Neuronal stem cell (in vitro differentiated cells): ENCODE data around the gene CTNND2.

Source experiments
- DNase-seq: peaks from one replicate; pipeline ENCODE4 v3.0.0-alpha.2; 2013; ENCODE audit warnings: low spot score
- H2AFZ ChIP-seq: one replicate; pipeline ENCODE4 v1.6.1; 2013; ENCODE audit warnings: mild to moderate bottlenecking, low read length, inconsistent platforms
- H2AK5ac ChIP-seq: 2 replicates; pipeline ENCODE4 v1.6.1; 2013; ENCODE audit warnings: low read depth, mild to moderate bottlenecking, inconsistent platforms, low read length, moderate library complexity, mixed read lengths
- H2BK120ac ChIP-seq: 2 replicates; pipeline ENCODE4 v1.6.1; 2013; ENCODE audit warnings: low read depth, mild to moderate bottlenecking, inconsistent platforms, low read length, moderate library complexity, mixed read lengths
- H2BK12ac ChIP-seq: one replicate; pipeline ENCODE4 v1.6.1; 2013; ENCODE audit warnings: low read length, inconsistent platforms
- H2BK15ac ChIP-seq: 2 replicates; pipeline ENCODE4 v1.6.1; 2013; ENCODE audit warnings: mild to moderate bottlenecking, low read length, inconsistent platforms, mixed read lengths
- H2BK5ac ChIP-seq: one replicate; pipeline ENCODE4 v1.6.1; 2013; ENCODE audit warnings: inconsistent platforms, mild to moderate bottlenecking, low read length, moderate library complexity
- H3K14ac ChIP-seq: one replicate; pipeline ENCODE4 v1.6.1; 2013; ENCODE audit warnings: low read length, inconsistent platforms
- H3K18ac ChIP-seq: 2 replicates; pipeline ENCODE4 v1.6.1; 2013; ENCODE audit warnings: low read length, inconsistent platforms
- H3K23ac ChIP-seq: 2 replicates; pipeline ENCODE4 v1.6.1; 2013; ENCODE audit warnings: low read depth, mild to moderate bottlenecking, mixed read lengths, low read length, inconsistent platforms; ENCODE audit not compliant: poor library complexity
- H3K27ac ChIP-seq: replicated peaks from 3 replicates; pipeline ENCODE4 v1.5.1; 2013; ENCODE audit warnings: low read length, inconsistent platforms
- H3K27me3 ChIP-seq, 3 experiments: 2 replicates each; pipeline ENCODE4 v1.6.1; 2013; ENCODE audit warnings: low read length in 3 of 3, mild to moderate bottlenecking in 2 of 3, inconsistent platforms in 1 of 3, low read depth in 1 of 3, mixed read lengths in 1 of 3, moderate library complexity in 1 of 3; ENCODE audit not compliant: control insufficient read depth in 3 of 3, insufficient read depth in 3 of 3
- H3K36me3 ChIP-seq, 2 donors: replicated peaks in 1 of 2; 2 replicates each; pipeline ENCODE4 v1.6.1; 2013; ENCODE audit warnings: low read length in 2 of 2; ENCODE audit not compliant: control insufficient read depth in 2 of 2, insufficient read depth in 2 of 2
- H3K4ac ChIP-seq: 2 replicates; pipeline ENCODE4 v1.6.1; 2013; ENCODE audit warnings: inconsistent platforms, mild to moderate bottlenecking, low read length, moderate library complexity
- H3K4me1 ChIP-seq, 2 donors: 1 replicate in 1 of 2; 2 replicates in 1 of 2; pipeline ENCODE4 v1.6.1; 2013; ENCODE audit warnings: low read length in 2 of 2, low read depth in 1 of 2; ENCODE audit not compliant: control insufficient read depth in 2 of 2, insufficient read depth in 1 of 2
- H3K4me2 ChIP-seq: one replicate; pipeline ENCODE4 v1.6.1; 2013; ENCODE audit warnings: mild to moderate bottlenecking, low read length, inconsistent platforms; ENCODE audit not compliant: insufficient read depth, poor library complexity, severe bottlenecking
- H3K4me3 ChIP-seq, 2 donors: 2 replicates each; pipeline ENCODE4 v1.5.1; 2013; ENCODE audit warnings: low read length in 2 of 2, mild to moderate bottlenecking in 2 of 2, inconsistent platforms in 1 of 2, moderate library complexity in 1 of 2
- H3K79me1 ChIP-seq: one replicate; pipeline ENCODE4 v1.6.1; 2013; ENCODE audit warnings: low read depth, mild to moderate bottlenecking, inconsistent platforms, low read length, moderate library complexity
- H3K9ac ChIP-seq: one replicate; pipeline ENCODE4 v1.6.1; 2013; ENCODE audit warnings: mild to moderate bottlenecking, low read depth, low read length, inconsistent platforms; ENCODE audit not compliant: poor library complexity
- H3K9me3 ChIP-seq, 2 donors: replicated peaks in 1 of 2; 2 replicates each; pipeline versions ENCODE3 to v1.6.1; 2013; ENCODE audit warnings: low read length in 2 of 2, mild to moderate bottlenecking in 2 of 2, inconsistent platforms in 1 of 2, low read depth in 1 of 2, mixed read lengths in 1 of 2, moderate library complexity in 1 of 2; ENCODE audit not compliant: control insufficient read depth in 2 of 2, insufficient read depth in 1 of 2
- H4K8ac ChIP-seq: one replicate; pipeline ENCODE4 v1.6.1; 2013; ENCODE audit warnings: low read depth, mild to moderate bottlenecking, inconsistent platforms, low read length, moderate library complexity
- H4K91ac ChIP-seq: one replicate; pipeline ENCODE4 v1.6.1; 2013; ENCODE audit warnings: low read length, low read depth, mild to moderate bottlenecking, inconsistent platforms; ENCODE audit not compliant: poor library complexity
- WGBS, 2 donors: extraction: QIAGEN DNeasy Blood & Tissue Kit; methylation state at CpG; one replicate each; pipeline ENCODE4 v1.1.7; 2013; ENCODE audit warnings: missing lambda C conversion rate in 2 of 2, mixed read lengths in 1 of 2; ENCODE audit not compliant: insufficient read length in 2 of 2, insufficient replicate concordance in 1 of 2; ENCODE audit errors: extremely low coverage in 2 of 2; 5-methylcytosine and 5-hydroxymethylcytosine counted together

Gene CTNND2

GRCh38 chr5:11191673-11192072, 712.6 kb downstream of the CTNND2 start:
- no peaks in the 10 kb centered on the region for H3K4me1 ChIP-seq
- peak overlapping the region; percentile 11 for H3K18ac ChIP-seq
- no CpG with 5 or more reads among the region's 7 CpGs for WGBS, 2 donors
- no peak overlapping the region for H3K23ac ChIP-seq
- H2AK5ac ChIP-seq, result no peak overlapping the region
- H2BK120ac ChIP-seq, result no peak overlapping the region
- no peak overlapping the region for H2BK5ac ChIP-seq
- no peak overlapping the region for H2BK15ac ChIP-seq
- H3K27me3 ChIP-seq, result no peaks in the 10 kb centered on the region
- no peaks in the 10 kb centered on the region for H3K79me1 ChIP-seq
- H3K4ac ChIP-seq, result no peak overlapping the region
- no peak overlapping the region for H3K4me3 ChIP-seq
- no peak overlapping the region for H3K4me2 ChIP-seq
- H2AFZ ChIP-seq, result no peak overlapping the region
- H4K8ac ChIP-seq, result no peak overlapping the region
- no peak overlapping the region for H4K91ac ChIP-seq
- H3K36me3 ChIP-seq, result peaks cover 0 to 2% of the 10 kb centered on the region in 2 donors
- no peak for DNase-seq
- H3K14ac ChIP-seq, result peak overlapping the region; percentile 32
- H3K9me3 ChIP-seq, result peaks cover 0 to 7% of the 10 kb centered on the region in 2 donors
- no peak overlapping the region for H3K9ac ChIP-seq
- H2BK12ac ChIP-seq, result no peak overlapping the region
- no peak overlapping the region for H3K27ac ChIP-seq

DNA sequence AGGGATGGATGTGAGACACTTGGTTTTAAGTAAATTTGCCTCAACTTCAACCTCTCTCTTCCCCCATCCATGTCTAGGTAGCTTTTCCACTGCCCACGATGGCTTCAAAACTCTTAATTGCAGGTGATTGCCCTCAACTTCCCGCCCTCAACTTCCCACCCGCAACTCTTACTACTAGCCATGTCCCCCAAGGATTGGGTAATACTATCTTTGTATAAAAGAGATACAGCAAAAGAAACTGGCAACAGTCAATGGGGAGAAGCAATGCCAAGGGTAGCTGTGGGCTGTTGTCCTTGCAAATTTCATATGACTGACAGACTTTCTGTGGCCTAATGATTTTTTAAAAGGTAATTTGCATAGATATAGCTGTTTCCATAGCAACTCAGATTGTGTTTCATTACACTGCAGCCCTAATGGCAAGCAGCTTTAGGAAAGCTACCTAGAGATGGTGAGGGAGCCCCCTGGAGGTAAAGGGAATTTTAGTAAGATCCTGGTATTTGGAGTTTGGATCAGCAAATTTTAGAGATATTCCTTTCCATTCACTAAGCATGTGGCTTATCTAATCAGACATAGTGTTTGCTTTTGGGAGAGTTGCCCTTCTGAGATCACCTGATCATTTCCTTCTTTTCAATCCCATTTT, 721.7 kb downstream of the CTNND2 start:
- no peak overlapping the region for H3K23ac ChIP-seq
- no peak overlapping the region for H3K18ac ChIP-seq
- no peak overlapping the region for H2AFZ ChIP-seq
- no peak overlapping the region for H2BK120ac ChIP-seq
- H2AK5ac ChIP-seq, result no peak overlapping the region
- no peak overlapping the region for H2BK12ac ChIP-seq
- H2BK5ac ChIP-seq, result no peak overlapping the region
- H3K79me1 ChIP-seq, result peaks cover 4% of the 10 kb centered on the region
- no peak overlapping the region for H4K91ac ChIP-seq
- peak; percentile 15 for DNase-seq
- no peak overlapping the region for H3K9ac ChIP-seq
- no CpG with 5 or more reads among the region's 3 CpGs for WGBS, 2 donors
- no peaks in the 10 kb centered on the region for H3K4me1 ChIP-seq
- H3K14ac ChIP-seq, result no peak overlapping the region
- no peak overlapping the region for H2BK15ac ChIP-seq
- no peak overlapping the region for H4K8ac ChIP-seq
- H3K4me2 ChIP-seq, result no peak overlapping the region
- no peak overlapping the region for H3K4ac ChIP-seq
- no peak overlapping the region for H3K27ac ChIP-seq
- H3K27me3 ChIP-seq, result peaks cover 0 to 5% (median 0%) of the 10 kb centered on the region in 3 experiments
- H3K4me3 ChIP-seq, result no peak overlapping the region
- peaks cover 0 to 8% of the 10 kb centered on the region in 2 donors for H3K9me3 ChIP-seq
- peaks cover 0 to 4% of the 10 kb centered on the region in 2 donors for H3K36me3 ChIP-seq

- H3K4me3 ChIP-seq, result peak overlapping the region in 1 of 2 donors; percentile 71
- DNase-seq, result no peak
- H2BK120ac ChIP-seq, result no peak overlapping the region
- H4K8ac ChIP-seq, result peak overlapping the region; percentile 68
- H2BK5ac ChIP-seq, result no peak overlapping the region
- H3K9ac ChIP-seq, result peak overlapping the region; percentile 50
- H3K14ac ChIP-seq, result peak overlapping the region; percentile 98
- peak overlapping the region; percentile 59 for H3K4ac ChIP-seq
- no peak overlapping the region for H2BK12ac ChIP-seq
- H4K91ac ChIP-seq, result peak overlapping the region; percentile 69
- no peaks in the 10 kb centered on the region for H3K4me1 ChIP-seq
- H3K18ac ChIP-seq, result peak overlapping the region; percentile 55
- 100% methylated on average over 3 of the region's 5 CpGs; no CpG with 5 or more reads in 1 of the 2 donors for WGBS, 2 donors
- H2AFZ ChIP-seq, result no peak overlapping the region
- H2AK5ac ChIP-seq, result no peak overlapping the region
- H3K23ac ChIP-seq, result peak overlapping the region; percentile 68
- H3K27ac ChIP-seq, result no peak overlapping the region
- H2BK15ac ChIP-seq, result no peak overlapping the region
- H3K4me2 ChIP-seq, result no peak overlapping the region
- peaks cover 0 to 5% (median 0%) of the 10 kb centered on the region in 3 experiments for H3K27me3 ChIP-seq
- peaks cover 0 to 8% of the 10 kb centered on the region in 2 donors for H3K9me3 ChIP-seq
- H3K36me3 ChIP-seq, result peaks cover 0 to 4% of the 10 kb centered on the region in 2 donors
- H3K79me1 ChIP-seq, result peaks cover 4% of the 10 kb centered on the region
Measured at GRCh38 chr5:11181940-11182339, 722.3 kb downstream of the CTNND2 start.

DNA sequence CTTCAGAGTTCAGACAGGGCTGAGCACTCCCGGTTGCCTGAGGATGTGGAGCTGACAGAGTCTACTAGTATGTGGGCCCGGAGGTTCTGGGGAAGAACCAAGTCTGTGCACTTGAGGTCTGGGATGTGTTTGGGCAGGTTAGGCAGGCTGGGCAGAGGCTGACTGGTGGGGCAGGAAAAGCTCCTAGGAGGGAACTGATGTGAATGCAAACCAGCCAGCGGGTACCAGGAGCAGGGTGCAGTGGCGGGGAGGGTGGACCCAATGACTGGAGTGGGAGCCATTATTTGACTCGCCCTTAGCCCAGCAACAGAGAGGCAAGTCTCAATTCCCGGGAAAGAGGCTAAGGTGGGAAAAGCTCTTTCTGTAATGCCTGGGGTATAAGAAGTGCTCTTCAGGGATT, 723.4 kb downstream of the CTNND2 start:
- Histone ChIP-seq H4K91ac (no peak overlapping the region), H3K23ac (no peak overlapping the region), H3K4me1 (peaks cover 0 to 3% of the 10 kb centered on the region in 2 donors), H3K9me3 (peaks cover 0 to 8% of the 10 kb centered on the region in 2 donors), H3K4me3 (no peak overlapping the region), H2BK5ac (no peak overlapping the region), H2BK15ac (no peak overlapping the region), H3K27me3 (peaks cover 0 to 5% (median 0%) of the 10 kb centered on the region in 3 experiments), H3K9ac (no peak overlapping the region), H3K36me3 (peaks cover 0 to 4% of the 10 kb centered on the region in 2 donors), H2BK12ac (no peak overlapping the region), H3K4ac (no peak overlapping the region), H3K18ac (peak overlapping the region; percentile 15), H3K4me2 (no peak overlapping the region), H3K14ac (no peak overlapping the region), H2BK120ac (no peak overlapping the region), H3K79me1 (peaks cover 4% of the 10 kb centered on the region), H3K27ac (no peak overlapping the region), H2AK5ac (no peak overlapping the region), H4K8ac (no peak overlapping the region), H2AFZ (no peak overlapping the region)
- WGBS, 2 donors, result no CpG with 5 or more reads among the region's 6 CpGs
- DNase-seq, result no peak
